Measurements from ENCODE around the gene AFAP1. TPM values are rescaled to one million over a fixed set of nuclear protein-coding genes. Genes with fewer than 3 reads are reported as not detected.

Gene AFAP1
- total RNA-seq, 1 experiment from 2014 or later = 11.3 TPM

DNA sequence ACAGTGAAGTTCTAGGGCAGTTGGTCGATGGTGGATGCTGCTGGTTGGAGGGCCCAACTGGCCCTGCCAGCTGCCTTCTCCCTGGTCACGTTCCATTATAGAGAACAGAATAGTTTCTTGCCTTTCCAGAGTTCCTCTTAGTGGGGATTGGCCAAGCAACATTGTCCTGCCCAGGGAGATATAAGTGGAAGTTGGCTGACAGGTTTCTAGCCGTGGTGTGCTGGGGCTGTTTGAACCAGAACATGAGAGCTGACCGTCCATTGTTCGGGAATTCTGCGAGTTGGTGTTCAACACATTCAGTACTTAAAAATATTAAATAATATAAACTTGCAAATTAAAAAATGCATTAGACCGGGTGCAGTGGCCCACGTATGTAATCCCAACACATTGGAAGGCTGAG lies 3.5 kb upstream of the AFAP1 start:
- DNase-seq = no peak
- no peaks in the 10 kb centered on the region for H3K36me3 ChIP-seq (replicated peaks; ENCODE audit: control insufficient read depth, insufficient read depth, low read length)
- H3K27me3 ChIP-seq (ENCODE audit: control insufficient read depth, insufficient read depth, low read length) = peaks cover 2% of the 10 kb centered on the region; the same call in 1 of the 2 replicates
- no peak overlapping the region for H3K4me3 ChIP-seq (ENCODE audit: insufficient read depth, low read depth, low read length)

DNA sequence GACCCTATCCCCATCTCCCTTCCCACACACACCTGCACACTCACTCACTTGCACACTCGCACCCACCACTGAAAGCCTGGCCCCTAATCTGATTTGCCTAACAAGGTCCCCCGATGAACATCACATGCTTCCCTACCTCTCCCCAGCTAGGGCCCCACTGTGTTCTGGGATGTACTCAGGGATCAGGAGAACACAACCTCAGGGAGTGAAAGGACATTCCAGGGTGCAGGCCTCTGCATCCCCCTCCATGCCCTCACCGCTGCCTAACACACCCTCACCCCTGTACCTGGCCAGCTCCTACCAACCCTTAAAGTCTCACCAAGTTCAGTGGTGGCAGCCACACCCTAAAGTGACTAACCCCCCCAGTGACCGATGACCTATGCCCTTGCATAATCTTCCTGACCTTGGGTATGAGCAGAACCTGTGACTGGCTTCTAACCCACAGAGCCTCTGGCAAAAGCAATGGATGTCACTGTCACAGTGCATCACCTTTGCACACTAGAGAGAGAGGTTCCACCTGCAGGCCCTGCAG lies 2.4 kb upstream of the AFAP1 start:
- Histone ChIP-seq H3K27me3 (ENCODE audit: control insufficient read depth, insufficient read depth, low read length) (peaks cover 2% of the 10 kb centered on the region; the same call in 1 of the 2 replicates), H3K36me3 (replicated peaks; ENCODE audit: control insufficient read depth, insufficient read depth, low read length) (no peaks in the 10 kb centered on the region), H3K4me3 (ENCODE audit: insufficient read depth, low read depth, low read length) (no peak overlapping the region)
- DNase-seq = no peak

DNA sequence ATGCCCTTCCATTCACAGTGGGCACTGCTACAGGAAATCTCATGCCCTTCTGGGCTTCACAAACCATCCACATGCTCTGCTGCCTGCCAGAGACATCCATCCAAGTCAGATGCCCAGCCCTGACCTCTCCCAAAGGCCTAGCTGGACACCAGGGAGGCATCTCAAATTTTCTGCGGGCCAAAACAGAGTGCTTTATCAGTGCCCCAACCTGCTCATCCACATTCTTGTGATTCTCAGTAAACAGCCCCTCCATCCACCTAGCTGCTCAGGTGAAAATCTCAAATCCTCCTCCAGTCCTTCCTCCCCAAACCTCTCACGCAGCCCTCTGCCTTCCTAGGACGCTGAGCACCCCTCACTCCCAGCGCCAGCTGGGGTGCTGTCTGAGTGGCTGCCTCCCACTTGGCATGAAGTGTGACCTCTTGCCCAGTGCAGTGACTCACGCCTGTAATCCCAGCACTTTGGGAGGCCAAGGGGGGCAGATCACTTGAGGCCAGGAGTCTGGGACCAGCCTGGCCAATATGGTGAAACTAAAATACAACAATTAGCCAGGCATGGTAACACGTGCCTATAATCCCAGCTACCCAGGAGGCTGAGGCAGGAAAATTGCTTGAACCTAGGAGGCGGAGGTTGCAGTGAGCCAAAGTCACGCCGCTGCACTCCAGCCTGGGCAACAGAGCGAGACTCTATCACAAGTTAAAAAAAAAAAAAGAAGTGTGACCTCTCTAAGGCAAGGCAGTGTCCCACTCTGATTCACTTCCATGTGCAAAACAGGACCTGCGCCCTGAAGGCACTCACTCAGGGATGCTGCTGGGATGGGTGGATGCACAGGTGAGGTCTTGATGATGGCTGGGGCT lies 1.7 kb upstream of the AFAP1 start:
- peaks cover 2% of the 10 kb centered on the region; the same call in 1 of the 2 replicates for H3K27me3 ChIP-seq (ENCODE audit: control insufficient read depth, insufficient read depth, low read length)
- no peak overlapping the region for H3K4me3 ChIP-seq (ENCODE audit: insufficient read depth, low read depth, low read length)
- H3K36me3 ChIP-seq (replicated peaks; ENCODE audit: control insufficient read depth, insufficient read depth, low read length) = no peaks in the 10 kb centered on the region
- no peak for DNase-seq

DNA sequence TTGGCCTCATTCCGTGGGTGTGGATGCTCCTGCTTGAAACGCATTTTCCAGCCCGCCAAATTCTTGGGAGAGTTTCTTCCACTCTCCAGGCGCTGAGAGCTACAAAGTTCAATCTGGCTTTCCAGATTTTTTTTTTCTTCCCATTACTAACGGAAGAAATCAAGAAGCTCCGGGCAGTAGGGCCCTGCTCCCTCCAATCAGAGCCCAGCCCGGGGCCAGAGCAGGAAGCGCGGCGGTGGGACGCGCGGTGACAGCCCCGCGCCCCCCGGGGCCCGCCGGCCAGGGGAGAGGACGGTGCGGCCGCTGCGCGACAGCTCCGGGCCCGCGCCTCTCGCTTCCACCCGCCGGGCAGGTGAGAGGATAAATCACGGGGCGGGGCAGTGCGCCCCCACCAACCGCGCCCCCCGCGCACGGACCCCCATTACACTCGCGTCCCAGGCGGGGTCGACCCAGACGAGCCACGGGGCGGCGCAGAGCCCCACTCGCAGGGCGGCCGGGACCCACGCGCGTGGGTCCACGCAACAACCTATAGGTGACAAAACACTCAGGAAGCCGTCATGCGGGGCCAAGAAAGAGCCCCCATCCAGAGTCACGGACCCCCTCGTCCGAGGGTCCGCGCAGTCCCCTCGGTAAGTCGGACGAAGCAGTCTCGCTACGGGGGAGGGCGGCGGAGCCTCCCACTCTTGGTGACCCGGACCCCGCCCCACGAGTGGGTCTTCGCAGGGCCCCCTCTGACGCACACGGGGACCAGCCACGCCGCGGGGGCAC lies 868 bp downstream of the AFAP1 start:
- Histone ChIP-seq H3K27me3 (ENCODE audit: control insufficient read depth, insufficient read depth, low read length) (peaks cover 2% of the 10 kb centered on the region; the same call in 1 of the 2 replicates), H3K36me3 (replicated peaks; ENCODE audit: control insufficient read depth, insufficient read depth, low read length) (no peaks in the 10 kb centered on the region; the same call in 1 of the 2 replicates), H3K4me3 (ENCODE audit: insufficient read depth, low read depth, low read length) (peak overlapping the region; percentile 81)
- DNase-seq = peak; percentile 85

DNA sequence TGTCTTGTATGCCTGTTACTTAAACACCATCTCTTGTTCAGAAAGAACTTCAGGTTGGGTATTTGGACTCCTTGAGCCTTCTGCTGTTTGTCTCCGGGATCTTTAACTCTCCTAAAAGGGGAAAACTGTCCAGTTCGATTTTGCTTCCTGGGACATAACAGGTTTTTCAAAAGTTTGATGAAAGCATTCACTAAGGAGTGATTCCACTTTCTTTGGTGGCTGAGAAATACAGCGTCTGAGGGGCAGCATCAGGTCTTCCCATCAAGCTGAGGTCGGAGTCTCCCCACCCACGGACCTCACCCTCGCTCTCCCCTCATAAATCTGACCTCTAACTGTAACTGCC lies 1.4 kb downstream of the AFAP1 start:
- no peak for DNase-seq
- peak overlapping the region; percentile 81 for H3K4me3 ChIP-seq (ENCODE audit: insufficient read depth, low read depth, low read length)
- peaks cover 2% of the 10 kb centered on the region; the same call in 1 of the 2 replicates for H3K27me3 ChIP-seq (ENCODE audit: control insufficient read depth, insufficient read depth, low read length)
- no peaks in the 10 kb centered on the region; the same call in 1 of the 2 replicates for H3K36me3 ChIP-seq (replicated peaks; ENCODE audit: control insufficient read depth, insufficient read depth, low read length)

DNA sequence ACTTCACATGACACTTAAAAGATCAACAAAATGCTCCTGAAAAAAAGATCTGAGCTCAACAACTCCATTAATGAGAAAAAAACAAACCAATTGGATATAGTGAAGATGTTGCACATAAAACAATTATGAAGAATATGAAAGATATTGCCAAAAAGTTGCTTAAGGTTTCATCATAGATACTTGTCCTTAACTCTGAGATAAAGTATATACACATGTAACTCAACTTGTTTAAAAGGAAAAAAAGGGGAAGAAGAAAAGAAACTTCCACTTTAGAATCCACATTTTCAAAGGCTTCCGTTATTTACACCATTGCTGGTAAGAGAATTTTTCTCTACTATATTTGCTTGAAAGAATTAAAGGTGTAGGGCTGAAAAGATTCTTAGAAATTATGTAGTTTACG lies 2.7 kb downstream of the AFAP1 start:
- Histone ChIP-seq H3K27me3 (ENCODE audit: control insufficient read depth, insufficient read depth, low read length) (peaks cover 2% of the 10 kb centered on the region; the same call in 1 of the 2 replicates), H3K36me3 (replicated peaks; ENCODE audit: control insufficient read depth, insufficient read depth, low read length) (no peaks in the 10 kb centered on the region; the same call in 1 of the 2 replicates), H3K4me3 (ENCODE audit: insufficient read depth, low read depth, low read length) (no peak overlapping the region)
- DNase-seq = no peak

DNA sequence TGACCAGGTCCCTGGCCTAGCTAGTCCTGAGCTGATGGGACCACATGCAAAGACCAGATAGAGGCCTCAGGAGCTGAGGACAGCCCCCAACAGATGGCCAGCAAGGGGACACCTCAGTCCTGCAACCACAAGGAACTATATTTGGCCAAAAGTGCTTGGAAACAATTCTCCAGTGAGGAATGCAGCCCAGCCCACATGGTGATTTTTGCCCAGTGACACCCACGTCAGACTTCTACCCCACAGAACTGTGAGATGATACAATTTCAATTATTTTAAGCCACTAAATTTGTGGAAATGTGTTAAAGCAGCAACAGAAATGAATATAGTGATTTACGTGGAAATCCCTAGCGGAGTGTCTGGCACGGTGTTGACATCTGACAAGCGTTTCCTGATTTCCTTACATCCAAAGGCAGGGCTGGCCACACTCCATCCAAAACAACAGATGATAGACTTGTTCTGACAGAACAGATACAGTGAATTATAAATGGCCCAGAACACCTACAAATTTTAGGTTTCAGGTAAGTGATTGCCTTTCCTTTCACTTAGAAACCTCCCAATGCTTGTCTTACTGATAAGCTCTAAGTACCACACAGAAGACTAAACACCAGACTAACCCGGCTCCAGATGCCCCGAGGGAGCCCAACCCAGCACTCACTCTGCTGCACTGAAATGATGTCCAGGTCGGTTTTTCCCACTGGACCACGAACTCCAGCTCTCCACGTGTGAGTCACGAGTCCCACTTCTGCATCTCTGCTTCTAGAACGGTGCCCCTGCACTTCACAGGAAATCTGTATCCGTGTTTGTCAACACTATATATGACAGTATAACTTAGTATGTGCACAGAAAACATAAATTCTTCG lies 5.8 kb downstream of the AFAP1 start:
- peaks cover 1% of the 10 kb centered on the region; the same call in 1 of the 2 replicates for H3K27me3 ChIP-seq (ENCODE audit: control insufficient read depth, insufficient read depth, low read length)
- no peaks in the 10 kb centered on the region; the same call in 1 of the 2 replicates for H3K36me3 ChIP-seq (replicated peaks; ENCODE audit: control insufficient read depth, insufficient read depth, low read length)
- no peak overlapping the region for H3K4me3 ChIP-seq (ENCODE audit: insufficient read depth, low read depth, low read length)
- no peak for DNase-seq

DNA sequence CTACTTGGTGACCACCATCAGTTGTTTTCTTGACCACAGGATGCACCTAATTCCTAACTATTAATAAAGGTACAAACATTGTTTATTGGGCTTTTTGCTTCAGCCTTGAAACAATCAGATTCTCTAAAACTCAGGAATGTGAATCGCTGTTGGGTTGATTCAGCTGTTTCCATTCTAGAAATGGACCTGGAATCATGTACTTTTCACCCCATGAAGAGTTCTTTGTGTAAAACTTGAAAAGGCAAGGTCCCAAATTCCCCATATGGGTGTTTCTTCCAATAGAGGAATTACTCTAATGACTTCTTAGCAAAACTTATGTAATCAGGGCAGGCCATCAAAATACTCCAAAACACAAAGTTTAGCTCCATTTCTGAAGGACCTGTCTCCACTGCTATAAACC lies 7.4 kb downstream of the AFAP1 start:
- Histone ChIP-seq H3K4me3 (ENCODE audit: insufficient read depth, low read depth, low read length) (no peak overlapping the region), H3K27me3 (ENCODE audit: control insufficient read depth, insufficient read depth, low read length) (no peaks in the 10 kb centered on the region), H3K36me3 (replicated peaks; ENCODE audit: control insufficient read depth, insufficient read depth, low read length) (no peaks in the 10 kb centered on the region; the same call in 1 of the 2 replicates)
- no peak for DNase-seq

DNA sequence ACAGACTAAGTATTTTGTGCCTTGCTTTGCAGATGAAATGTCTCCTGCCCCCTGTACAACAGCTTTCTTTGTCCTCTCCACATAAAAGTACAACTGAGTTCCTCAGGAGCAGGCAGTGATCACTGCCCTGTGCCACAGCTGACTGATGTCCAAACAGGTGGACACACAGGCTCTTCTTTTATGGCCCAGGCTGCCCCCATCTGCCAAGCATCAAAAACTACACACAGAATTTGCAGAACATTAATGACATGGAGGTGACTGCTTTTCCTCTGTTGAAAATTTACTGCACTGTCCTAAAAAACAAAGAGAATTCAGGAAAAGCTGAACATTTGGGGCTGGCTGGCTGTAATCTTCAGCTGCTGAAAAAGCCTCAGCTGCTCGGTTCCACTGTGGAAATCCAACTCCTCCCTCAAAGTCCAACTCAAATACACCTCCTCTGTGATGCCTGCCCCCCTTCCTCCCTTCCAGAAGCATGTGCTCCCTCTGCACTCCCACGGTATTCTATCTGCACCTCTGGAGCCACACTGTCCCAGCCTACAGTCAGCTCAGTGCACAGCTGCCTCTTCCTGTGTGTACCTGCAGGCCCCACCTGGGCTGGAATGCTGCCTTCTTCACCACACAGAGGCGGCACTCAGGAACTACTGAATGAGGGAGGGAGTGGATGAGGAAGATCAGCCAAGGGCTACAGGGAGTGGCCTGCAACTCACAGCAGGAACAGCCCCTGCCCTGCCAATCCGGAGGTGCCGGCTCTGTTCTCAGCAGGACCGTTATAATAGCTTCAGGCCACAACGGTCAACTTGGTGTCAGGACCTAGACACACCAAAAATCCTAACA lies 10.3 kb downstream of the AFAP1 start:
- Histone ChIP-seq H3K36me3 (replicated peaks; ENCODE audit: control insufficient read depth, insufficient read depth, low read length) (no peaks in the 10 kb centered on the region), H3K4me3 (ENCODE audit: insufficient read depth, low read depth, low read length) (no peak overlapping the region), H3K27me3 (ENCODE audit: control insufficient read depth, insufficient read depth, low read length) (no peaks in the 10 kb centered on the region)
- peak; percentile 82 for DNase-seq

DNA sequence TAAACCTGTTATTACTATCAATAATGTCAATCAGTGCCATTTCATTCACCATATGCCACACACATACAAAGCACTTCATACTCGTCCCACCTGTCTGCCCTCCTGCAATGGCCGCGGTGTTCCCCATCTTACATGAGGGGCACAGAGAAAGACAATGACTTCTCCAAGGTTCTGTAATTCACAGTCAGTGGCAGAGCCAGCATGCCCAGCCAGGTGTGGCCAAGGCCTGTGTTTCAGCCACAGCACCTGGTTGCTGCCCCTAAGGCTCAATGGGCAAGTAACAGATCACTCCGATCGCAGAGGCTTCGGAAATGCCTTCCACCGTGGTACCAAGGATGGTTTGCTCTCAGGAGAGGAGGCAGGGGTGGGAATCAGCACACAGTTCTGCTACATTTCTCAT lies 10.9 kb downstream of the AFAP1 start:
- no peak for DNase-seq
- Histone ChIP-seq H3K36me3 (replicated peaks; ENCODE audit: control insufficient read depth, insufficient read depth, low read length) (no peaks in the 10 kb centered on the region), H3K27me3 (ENCODE audit: control insufficient read depth, insufficient read depth, low read length) (no peaks in the 10 kb centered on the region), H3K4me3 (ENCODE audit: insufficient read depth, low read depth, low read length) (no peak overlapping the region)

DNA sequence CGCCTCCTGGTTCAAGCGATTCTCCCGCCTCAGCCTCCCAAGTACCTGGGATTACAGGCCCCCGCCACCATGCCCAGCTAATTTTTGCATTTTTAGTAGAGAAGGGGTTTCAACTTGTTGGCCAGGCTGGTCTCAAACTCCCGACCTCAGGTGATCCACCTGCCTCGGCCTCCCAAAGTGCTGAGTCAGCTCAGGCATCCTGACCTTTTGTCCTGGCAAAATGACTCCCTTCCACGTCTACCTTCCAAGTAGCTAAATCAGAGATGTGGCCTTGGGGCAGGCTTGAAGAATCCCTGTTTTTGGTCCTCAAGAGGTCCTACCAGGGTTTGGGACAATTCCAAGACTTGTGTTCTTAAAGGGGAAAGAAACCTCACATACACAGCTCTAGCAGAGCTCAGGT lies 12.8 kb downstream of the AFAP1 start:
- no peak for DNase-seq
- Histone ChIP-seq H3K27me3 (ENCODE audit: control insufficient read depth, insufficient read depth, low read length) (no peaks in the 10 kb centered on the region), H3K4me3 (ENCODE audit: insufficient read depth, low read depth, low read length) (no peak overlapping the region), H3K36me3 (replicated peaks; ENCODE audit: control insufficient read depth, insufficient read depth, low read length) (no peaks in the 10 kb centered on the region)

DNA sequence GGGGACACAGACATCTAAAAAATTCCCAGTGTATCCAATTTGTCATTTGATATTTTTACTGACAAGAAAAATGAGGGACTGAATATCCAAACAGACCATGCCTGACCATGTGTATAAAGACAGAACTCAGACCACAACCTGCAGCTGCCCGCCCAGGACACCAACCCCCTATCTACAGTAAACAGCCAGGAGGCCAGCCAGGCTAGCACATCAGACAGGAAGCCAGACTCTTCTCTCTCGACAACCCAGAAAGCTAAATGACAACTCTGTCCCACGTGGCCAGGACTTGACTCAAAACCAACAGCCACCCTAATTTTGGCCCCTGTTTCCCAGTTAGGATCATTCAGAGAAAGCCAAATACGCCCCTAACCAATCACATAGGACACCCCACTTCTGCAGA lies 15.1 kb downstream of the AFAP1 start:
- no peak overlapping the region for H3K4me3 ChIP-seq (ENCODE audit: insufficient read depth, low read depth, low read length)
- H3K27me3 ChIP-seq (ENCODE audit: control insufficient read depth, insufficient read depth, low read length) = no peaks in the 10 kb centered on the region
- H3K36me3 ChIP-seq (replicated peaks; ENCODE audit: control insufficient read depth, insufficient read depth, low read length) = no peaks in the 10 kb centered on the region
- DNase-seq = no peak

DNA sequence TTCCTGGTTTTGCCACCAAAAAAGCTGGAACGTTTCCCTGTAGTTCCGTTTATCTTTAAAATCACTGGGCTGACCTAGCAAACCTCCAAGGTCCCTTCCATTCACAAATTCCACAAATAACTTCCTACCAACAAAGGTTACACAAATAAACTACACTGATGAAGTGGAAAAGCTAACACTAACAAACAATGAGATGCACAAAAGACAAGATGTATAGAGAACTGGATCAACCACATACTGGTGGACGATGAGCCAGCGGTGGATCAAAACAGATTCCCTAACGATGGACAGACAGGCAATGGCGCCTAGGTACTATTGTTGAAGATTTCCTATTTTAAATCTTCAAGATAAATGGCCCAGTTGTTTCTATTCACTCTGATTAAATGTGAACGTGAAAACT lies 15.5 kb downstream of the AFAP1 start:
- Histone ChIP-seq H3K36me3 (replicated peaks; ENCODE audit: control insufficient read depth, insufficient read depth, low read length) (no peaks in the 10 kb centered on the region), H3K27me3 (ENCODE audit: control insufficient read depth, insufficient read depth, low read length) (no peaks in the 10 kb centered on the region), H3K4me3 (ENCODE audit: insufficient read depth, low read depth, low read length) (no peak overlapping the region)
- no peak for DNase-seq
